ENCODE measurements around the gene IFIT3. TPM values are rescaled to one million over a fixed set of nuclear protein-coding genes. Genes with fewer than 3 reads are reported as not detected.

Gene IFIT3
- total and polyA plus RNA-seq, 10 donors = 7.7 to 44.5 (median 24.6) TPM

Other genes starting within 250 kb of the IFIT3 start
- 1 to 10 TPM in 5 of 7 donors, under 1 TPM in 2; 0.72 to 8.8 (median 1.8) TPM for gene CH25H, start 120.7 kb upstream of the IFIT3 start, total RNA-seq
- gene CH25H, start 120.7 kb upstream of the IFIT3 start, polyA plus RNA-seq = 1 to 10 TPM; 1.4 to 3.6 (median 2.3) TPM
- gene LIPA, start 76.2 kb upstream of the IFIT3 start, total RNA-seq = 100 to 1,000 TPM; 216 to 828 (median 424) TPM
- 10 to 100 TPM; 28.6 to 75.0 (median 58.6) TPM for gene LIPA, start 76.2 kb upstream of the IFIT3 start, polyA plus RNA-seq
- 10 to 100 TPM; 12.8 to 22.2 (median 18.2) TPM for gene IFIT2, start 26.0 kb upstream of the IFIT3 start, total RNA-seq
- gene IFIT2, start 26.0 kb upstream of the IFIT3 start, polyA plus RNA-seq = 10 to 100 TPM in 1 of 3 donors, 1 to 10 TPM in 2; 6.1 to 11.4 (median 7.0) TPM
- 10 to 100 TPM in 1 of 7 donors, 1 to 10 TPM in 3, under 1 TPM in 1, not detected in 2; 0.49 to 36.9 (median 2.9) TPM for gene IFIT1B, start 50.1 kb downstream of the IFIT3 start, total RNA-seq
- under 1 TPM in 1 of 3 donors, not detected in 2; 0.04 TPM for gene IFIT1B, start 50.1 kb downstream of the IFIT3 start, polyA plus RNA-seq
- gene IFIT1, start 64.6 kb downstream of the IFIT3 start, total RNA-seq = 10 to 100 TPM; 13.5 to 35.7 (median 24.2) TPM
- gene IFIT1, start 64.6 kb downstream of the IFIT3 start, polyA plus RNA-seq = 10 to 100 TPM in 2 of 3 donors, 1 to 10 TPM in 1; 8.8 to 26.5 (median 10.8) TPM
- gene IFIT5, start 86.6 kb downstream of the IFIT3 start, total RNA-seq = 10 to 100 TPM; 17.3 to 23.7 (median 20.4) TPM
- 10 to 100 TPM in 2 of 3 donors, 1 to 10 TPM in 1; 9.3 to 13.6 (median 11.4) TPM for gene IFIT5, start 86.6 kb downstream of the IFIT3 start, polyA plus RNA-seq
- gene SLC16A12, start 207.6 kb downstream of the IFIT3 start, total RNA-seq = under 1 TPM in 2 of 7 donors, not detected in 5; 0.07 to 0.13 TPM
- gene SLC16A12, start 207.6 kb downstream of the IFIT3 start, polyA plus RNA-seq = under 1 TPM; 0.02 to 0.19 (median 0.12) TPM